HepG2 (cell line): ENCODE data around the gene MLST8. TPM values are rescaled to one million over a fixed set of nuclear protein-coding genes. Genes with fewer than 3 reads are reported as not detected.

Experiments used
- ASH2L ChIP-seq: fragments of 300-600, 200-600 bp; sonication (generic); IDR thresholded peaks from 2 replicates; pipeline ENCODE4 v1.7.0; 2017; ENCODE audit warnings: low read depth, mild to moderate bottlenecking, moderate library complexity, mixed read lengths, low read length; ENCODE audit not compliant: insufficient read length
- CREB1 ChIP-seq, 2 experiments: fragments of 450-650 bp in 1 of 2; IDR thresholded peaks; 2 replicates each; pipeline ENCODE4 v1.6.1; 2016 to 2017; ENCODE audit warnings: control low read depth in 1 of 2, mild to moderate bottlenecking in 1 of 2, missing compliant biosample characterization in 1 of 2, missing genetic modification characterization in 1 of 2
- DR1 ChIP-seq: sonication (generic); formaldehyde crosslinking; IDR thresholded peaks from 2 replicates; pipeline ENCODE4 v1.8.0; 2021; ENCODE audit warnings: mild to moderate bottlenecking, missing genetic modification reagents, inconsistent platforms
- ERF ChIP-seq: IDR thresholded peaks from 2 replicates; pipeline ENCODE4 v1.6.1; 2018; ENCODE audit warnings: missing biosample characterization, missing genetic modification reagents
- FIP1L1 ChIP-seq: fragments of 200-400 bp; formaldehyde crosslinking; IDR thresholded peaks from 2 replicates; pipeline ENCODE4 v1.6.1; 2018; ENCODE audit warnings: low read depth, mild to moderate bottlenecking, low read length, moderate library complexity, borderline replicate concordance; ENCODE audit not compliant: insufficient read depth
- FOXM1 ChIP-seq: sonication (generic); formaldehyde crosslinking; IDR thresholded peaks from 2 replicates; pipeline ENCODE4 v1.5.0; 2020; ENCODE audit warnings: missing genetic modification reagents
- FOXP1 ChIP-seq, 2 experiments: fragments of 450-650 bp in 1 of 2; IDR thresholded peaks; 2 replicates each; pipeline ENCODE4 v1.6.1; 2017 to 2018; ENCODE audit warnings: antibody characterized with exemption in 1 of 2
- JUND ChIP-seq: sonication (generic); formaldehyde crosslinking; IDR thresholded peaks from 2 replicates; pipeline ENCODE4 v1.8.0; 2022; ENCODE audit warnings: mild to moderate bottlenecking, missing genetic modification reagents
- MZF1 ChIP-seq: sonication (generic); formaldehyde crosslinking; IDR thresholded peaks from 2 replicates; pipeline ENCODE4 v1.8.1; 2023; ENCODE audit warnings: mild to moderate bottlenecking, missing genetic modification reagents, borderline replicate concordance
- RERE ChIP-seq: IDR thresholded peaks from 2 replicates; pipeline ENCODE4 v1.6.1; 2016; ENCODE audit warnings: low read depth, missing genetic modification reagents, missing compliant biosample characterization
- SNAI1 ChIP-seq: sonication (generic); formaldehyde crosslinking; IDR thresholded peaks from 2 replicates; pipeline ENCODE4 v1.5.0; 2020; ENCODE audit warnings: mild to moderate bottlenecking, missing genetic modification reagents, borderline replicate concordance
- SRF ChIP-seq: IDR thresholded peaks from 2 replicates; pipeline ENCODE4 v1.6.1; 2011; ENCODE audit warnings: mild to moderate bottlenecking, low read depth, low read length, moderate library complexity
- ZKSCAN8 ChIP-seq: IDR thresholded peaks from 2 replicates; pipeline ENCODE4 v1.6.1; 2016; ENCODE audit warnings: borderline replicate concordance, missing genetic modification reagents, missing compliant biosample characterization
- ZMYM2 ChIP-seq: sonication (generic); formaldehyde crosslinking; IDR thresholded peaks from 2 replicates; pipeline ENCODE4 v1.8.0; 2022; ENCODE audit warnings: mild to moderate bottlenecking, missing genetic modification reagents
- ZNF484 ChIP-seq: sonication (generic); formaldehyde crosslinking; IDR thresholded peaks from 2 replicates; pipeline ENCODE4 v1.5.1; 2020; ENCODE audit warnings: mild to moderate bottlenecking, low read depth, missing genetic modification reagents, borderline replicate concordance
- ZNF678 ChIP-seq: sonication (generic); formaldehyde crosslinking; IDR thresholded peaks from 2 replicates; pipeline ENCODE4 v1.4.0; 2020; ENCODE audit warnings: mild to moderate bottlenecking, missing genetic modification reagents
- ZNF75D ChIP-seq: sonication (generic); formaldehyde crosslinking; IDR thresholded peaks from 2 replicates; pipeline ENCODE4 v1.8.1; 2023; ENCODE audit warnings: missing genetic modification reagents, mild to moderate bottlenecking, borderline replicate concordance
- ZNF772 ChIP-seq: sonication (generic); formaldehyde crosslinking; IDR thresholded peaks from 2 replicates; pipeline ENCODE4 v1.5.0; 2020; ENCODE audit warnings: mild to moderate bottlenecking, missing genetic modification reagents
- polyA plus RNA-seq, 8 experiments: library from polyadenylated mRNA; depleted of rRNA in 3 of 8; stranded (reverse) in 7 of 8; unstranded in 1 of 8; fragments of >200 nt; fragmentation: Illumina TruSeq in 4 of 8; extraction: Trizol in 4 of 8; gene quantifications; 2 replicates each; pipeline versions ENCODE4 v1.2.1 to v1.2.3, GENCODE V29; 2011 to 2016; ENCODE audit warnings: low read depth in 4 of 8, missing spikeins in 1 of 8, mixed read lengths in 1 of 8; ENCODE audit not compliant: insufficient read depth in 1 of 8
- total RNA-seq, 5 experiments: library from RNA; depleted of rRNA; stranded (reverse); fragments of >200 nt; fragmentation: Illumina TruSeq; extraction: Trizol; gene quantifications; 2 replicates each; pipeline ENCODE4 v1.2.3, GENCODE V29; 2016; ENCODE audit warnings: low read depth in 1 of 5
- TF ChIP-seq, protein P1 (sequence below): sonication (generic); formaldehyde crosslinking; IDR thresholded peaks from 2 replicates; pipeline ENCODE4 v1.5.0; 2020; ENCODE audit warnings: mild to moderate bottlenecking, missing genetic modification reagents
- TF ChIP-seq, protein P2 (sequence below): sonication (generic); formaldehyde crosslinking; conservative IDR thresholded peaks from 2 replicates; pipeline ENCODE4 v1.4.0; 2020; ENCODE audit warnings: missing genetic modification reagents

Gene MLST8
- total and polyA plus RNA-seq, 2 of the 13 experiments (the other 11 are each of a cell fraction or from before 2014, with no cell fraction given), result 30.8 to 72.7 TPM

GRCh38 chr16:2194852-2195321 lies 10.4 kb upstream of the MLST8 start (continued):
- TF ChIP-seq SRF (no peak), ZNF484 (CRISPR knock-in tag) (no peak), CREB1 (IDR thresholded peaks at IDR 0.05) (no peak), CREB1 (CRISPR knock-in tag; IDR thresholded peaks at IDR 0.05) (no peak), FIP1L1 (no peak), FOXM1 (CRISPR knock-in tag) (no peak), ZNF772 (peak; percentile 49; the same call in 1 of the 2 replicates), ZNF678 (CRISPR knock-in tag) (no peak), ASH2L (no peak), ERF (no peak), SNAI1 (CRISPR knock-in tag) (no peak), MZF1 (CRISPR knock-in tag) (no peak), ZKSCAN8 (no peak), ZNF75D (CRISPR knock-in tag) (no peak), ZMYM2 (CRISPR knock-in tag) (peak; percentile 91), FOXP1 (IDR thresholded peaks at IDR 0.05) (no peak), FOXP1 (CRISPR knock-in tag; IDR thresholded peaks at IDR 0.05) (no peak), JUND (CRISPR knock-in tag) (no peak), RERE (no peak), DR1 (CRISPR knock-in tag) (no peak)
- TF ChIP-seq, protein P1, sequence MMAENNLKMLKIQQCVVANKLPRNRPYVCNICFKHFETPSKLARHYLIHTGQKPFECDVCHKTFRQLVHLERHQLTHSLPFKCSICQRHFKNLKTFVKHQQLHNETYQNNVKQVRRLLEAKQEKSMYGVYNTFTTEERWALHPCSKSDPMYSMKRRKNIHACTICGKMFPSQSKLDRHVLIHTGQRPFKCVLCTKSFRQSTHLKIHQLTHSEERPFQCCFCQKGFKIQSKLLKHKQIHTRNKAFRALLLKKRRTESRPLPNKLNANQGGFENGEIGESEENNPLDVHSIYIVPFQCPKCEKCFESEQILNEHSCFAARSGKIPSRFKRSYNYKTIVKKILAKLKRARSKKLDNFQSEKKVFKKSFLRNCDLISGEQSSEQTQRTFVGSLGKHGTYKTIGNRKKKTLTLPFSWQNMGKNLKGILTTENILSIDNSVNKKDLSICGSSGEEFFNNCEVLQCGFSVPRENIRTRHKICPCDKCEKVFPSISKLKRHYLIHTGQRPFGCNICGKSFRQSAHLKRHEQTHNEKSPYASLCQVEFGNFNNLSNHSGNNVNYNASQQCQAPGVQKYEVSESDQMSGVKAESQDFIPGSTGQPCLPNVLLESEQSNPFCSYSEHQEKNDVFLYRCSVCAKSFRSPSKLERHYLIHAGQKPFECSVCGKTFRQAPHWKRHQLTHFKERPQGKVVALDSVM, result no peak
- TF ChIP-seq, protein P2, sequence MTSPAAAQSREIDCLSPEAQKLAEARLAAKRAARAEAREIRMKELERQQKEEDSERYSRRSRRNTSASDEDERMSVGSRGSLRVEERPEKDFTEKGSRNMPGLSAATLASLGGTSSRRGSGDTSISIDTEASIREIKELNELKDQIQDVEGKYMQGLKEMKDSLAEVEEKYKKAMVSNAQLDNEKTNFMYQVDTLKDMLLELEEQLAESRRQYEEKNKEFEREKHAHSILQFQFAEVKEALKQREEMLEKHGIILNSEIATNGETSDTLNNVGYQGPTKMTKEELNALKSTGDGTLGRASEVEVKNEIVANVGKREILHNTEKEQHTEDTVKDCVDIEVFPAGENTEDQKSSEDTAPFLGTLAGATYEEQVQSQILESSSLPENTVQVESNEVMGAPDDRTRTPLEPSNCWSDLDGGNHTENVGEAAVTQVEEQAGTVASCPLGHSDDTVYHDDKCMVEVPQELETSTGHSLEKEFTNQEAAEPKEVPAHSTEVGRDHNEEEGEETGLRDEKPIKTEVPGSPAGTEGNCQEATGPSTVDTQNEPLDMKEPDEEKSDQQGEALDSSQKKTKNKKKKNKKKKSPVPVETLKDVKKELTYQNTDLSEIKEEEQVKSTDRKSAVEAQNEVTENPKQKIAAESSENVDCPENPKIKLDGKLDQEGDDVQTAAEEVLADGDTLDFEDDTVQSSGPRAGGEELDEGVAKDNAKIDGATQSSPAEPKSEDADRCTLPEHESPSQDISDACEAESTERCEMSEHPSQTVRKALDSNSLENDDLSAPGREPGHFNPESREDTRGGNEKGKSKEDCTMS (CRISPR knock-in tag), result no peak
